Liver (tissue), 9 donors: ENCODE results near the gene CHRNE. TPM values are rescaled to one million over a fixed set of nuclear protein-coding genes. Genes with fewer than 3 reads are reported as not detected.

Source experiments
- DNase-seq: peaks from one replicate; pipeline ENCODE4 v3.0.0-alpha.2; 2017; ENCODE audit warnings: low spot score
- H3K27ac ChIP-seq, 2 donors: one replicate each; pipeline ENCODE4 v1.7.0; 2013; ENCODE audit warnings: inconsistent platforms in 2 of 2, low read length in 2 of 2, control low read depth in 1 of 2, low read depth in 1 of 2, mild to moderate bottlenecking in 1 of 2
- H3K27me3 ChIP-seq, 4 donors: one replicate each; pipeline versions ENCODE4 v1.6.1 to v1.7.0; 2013; ENCODE audit warnings: low read length in 3 of 4, inconsistent platforms in 1 of 4, mild to moderate bottlenecking in 1 of 4, moderate library complexity in 1 of 4; ENCODE audit not compliant: control insufficient read depth in 4 of 4, insufficient read depth in 4 of 4
- H3K36me3 ChIP-seq, 4 donors: one replicate each; pipeline versions ENCODE4 v1.6.1 to v1.7.0; 2013; ENCODE audit warnings: low read length in 3 of 4, mild to moderate bottlenecking in 3 of 4, low read depth in 1 of 4, moderate library complexity in 1 of 4; ENCODE audit not compliant: control insufficient read depth in 4 of 4, insufficient read depth in 3 of 4
- H3K4me1 ChIP-seq, 4 donors: one replicate each; pipeline versions ENCODE4 v1.6.1 to v1.7.0; 2013; ENCODE audit warnings: low read length in 3 of 4, mild to moderate bottlenecking in 3 of 4, moderate library complexity in 1 of 4; ENCODE audit not compliant: control insufficient read depth in 4 of 4, insufficient read depth in 4 of 4
- H3K4me3 ChIP-seq, 3 donors: one replicate each; pipeline versions ENCODE4 v1.6.1 to v1.7.0; 2013; ENCODE audit warnings: low read length in 3 of 3, control low read depth in 1 of 3, low read depth in 1 of 3, mild to moderate bottlenecking in 1 of 3
- H3K9ac ChIP-seq, 2 donors: one replicate each; pipeline ENCODE4 v1.7.0; 2013; ENCODE audit warnings: low read length in 2 of 2, mild to moderate bottlenecking in 2 of 2, moderate library complexity in 2 of 2, control low read depth in 1 of 2, low read depth in 1 of 2
- H3K9me3 ChIP-seq, 4 donors: one replicate each; pipeline versions ENCODE4 v1.6.1 to v1.7.0; 2013; ENCODE audit warnings: low read length in 3 of 4; ENCODE audit not compliant: control insufficient read depth in 4 of 4
- FOXA1 ChIP-seq: IDR thresholded peaks from 2 replicates; pipeline ENCODE4 v1.6.1; 2016; ENCODE audit warnings: antibody characterized with exemption
- GABPA ChIP-seq, 2 donors: IDR thresholded peaks in 1 of 2; conservative IDR thresholded peaks in 1 of 2; 2 replicates each; pipeline ENCODE4 v1.6.1; 2016; ENCODE audit warnings: antibody characterized with exemption in 2 of 2, mild to moderate bottlenecking in 1 of 2, moderate library complexity in 1 of 2
- RAD21 ChIP-seq, 2 donors: IDR thresholded peaks; 2 replicates each; pipeline ENCODE4 v1.6.1; 2016; ENCODE audit warnings: antibody characterized with exemption in 2 of 2, mild to moderate bottlenecking in 2 of 2
- REST ChIP-seq: IDR thresholded peaks from 2 replicates; pipeline ENCODE4 v1.6.1; 2016; ENCODE audit warnings: antibody characterized with exemption, mild to moderate bottlenecking
- RXRA ChIP-seq, 2 donors: IDR thresholded peaks; 2 replicates each; pipeline ENCODE4 v1.6.1; 2017 to 2018; ENCODE audit warnings: antibody characterized with exemption in 2 of 2, mild to moderate bottlenecking in 1 of 2
- TAF1 ChIP-seq: conservative IDR thresholded peaks from 2 replicates; pipeline ENCODE4 v1.6.1; 2016; ENCODE audit warnings: antibody characterized with exemption, mild to moderate bottlenecking
- ZBTB33 ChIP-seq: IDR thresholded peaks from 2 replicates; pipeline ENCODE4 v1.6.1; 2016; ENCODE audit warnings: antibody characterized with exemption
- WGBS: extraction: QIAGEN DNeasy Blood & Tissue Kit; methylation state at CpG from one replicate; pipeline ENCODE4 v1.1.7; 2013; 5-methylcytosine and 5-hydroxymethylcytosine counted together
- polyA plus RNA-seq, 2 donors: library from polyadenylated mRNA; stranded (reverse) in 1 of 2; unstranded in 1 of 2; fragments of 200-250 nt in 1 of 2; fragments of >200 nt in 1 of 2; fragmentation: Nextera tagmentation in 1 of 2; extraction: Ambion mirVana in 1 of 2; gene quantifications; one replicate each; pipeline versions ENCODE4 v1.2.1 to v1.2.3, GENCODE V29; 2013 to 2015
- total RNA-seq, 2 donors: library from RNA; depleted of rRNA; stranded (reverse); fragments of >200 nt; gene quantifications; one replicate each; pipeline ENCODE4 v1.2.3, GENCODE V29; 2014
- donor health status: healthy.
- donor health status: healthy.
- donor health status: healthy.
- donor health status: healthy.
- donor health status: healthy.

CHRNE gene
- total and polyA plus RNA-seq, 4 donors, result 0.19 to 3.1 (median 0.65) TPM

- H3K36me3 ChIP-seq, result peaks cover 6 to 26% (median 12%) of the 10 kb centered on the region in 4 donors
- H3K9me3 ChIP-seq, result no peaks in the 10 kb centered on the region
- peak overlapping the region; percentile 71 to 96 (median 91) for H3K4me3 ChIP-seq
- H3K4me1 ChIP-seq, result peaks cover 6 to 60% (median 46%) of the 10 kb centered on the region in 4 donors
- peak overlapping the region; percentile 61 to 85 for H3K9ac ChIP-seq
- TF ChIP-seq GABPA (IDR thresholded peaks at IDR 0.05 in 1 of 2, conservative IDR thresholded peaks at IDR 0.05 in 1 of 2), result no peak
- no peak for TF ChIP-seq REST
- no peak for TF ChIP-seq FOXA1
- TF ChIP-seq RAD21 (IDR thresholded peaks at IDR 0.05), result no peak
- no peak for TF ChIP-seq TAF1
- no peak for TF ChIP-seq RXRA (IDR thresholded peaks at IDR 0.05)
- no peaks in the 10 kb centered on the region for H3K27me3 ChIP-seq
- WGBS, result 33% methylated on average over 16 of the region's 16 CpGs
- DNase-seq, result no peak
- H3K27ac ChIP-seq, result peak overlapping the region; percentile 95 to 96
Observed at GRCh38 chr17:4946312-4946976, 43.5 kb upstream of the CHRNE start.

GRCh38 chr17:4945944-4946280 lies 43.0 kb upstream of the CHRNE start:
- peaks cover 5 to 60% (median 46%) of the 10 kb centered on the region in 4 donors for H3K4me1 ChIP-seq

More at GRCh38 chr17:4945944-4946280, 43.0 kb upstream of the CHRNE start:
- Histone ChIP-seq H3K9me3 (no peaks in the 10 kb centered on the region), H3K4me3 (peak overlapping the region; percentile 71 to 96 (median 91)), H3K9ac (no peak overlapping the region), H3K27me3 (no peaks in the 10 kb centered on the region), H3K36me3 (peaks cover 6 to 26% (median 12%) of the 10 kb centered on the region in 4 donors), H3K27ac (peak overlapping the region; percentile 65 to 96)
- no peak for DNase-seq
- TF ChIP-seq ZBTB33 (no peak), TAF1 (no peak), RAD21 (IDR thresholded peaks at IDR 0.05) (no peak), REST (no peak)
- WGBS, result 27% methylated on average over 4 of the region's 4 CpGs
